HepG2 (cell line): Measurements from ENCODE around the gene VAV2. TPM values are rescaled to one million over a fixed set of nuclear protein-coding genes. Genes with fewer than 3 reads are reported as not detected.

Experiments
- DNMT1 ChIP-seq: sonication (generic); formaldehyde crosslinking; IDR thresholded peaks from 2 replicates; pipeline ENCODE4 v1.5.1; 2020; ENCODE audit warnings: mild to moderate bottlenecking, missing genetic modification reagents
- ERF ChIP-seq: IDR thresholded peaks from 2 replicates; pipeline ENCODE4 v1.6.1; 2018; ENCODE audit warnings: missing biosample characterization, missing genetic modification reagents
- NFKB2 ChIP-seq: sonication (generic); formaldehyde crosslinking; IDR thresholded peaks from 2 replicates; pipeline ENCODE4 v1.4.0; 2020; ENCODE audit warnings: missing genetic modification reagents, borderline replicate concordance
- SALL1 ChIP-seq: sonication (generic); formaldehyde crosslinking; IDR thresholded peaks from 2 replicates; pipeline ENCODE4 v1.8.0; 2022; ENCODE audit warnings: mild to moderate bottlenecking, missing genetic modification reagents
- THAP11 ChIP-seq: IDR thresholded peaks from 2 replicates; pipeline ENCODE4 v1.6.1; 2016; ENCODE audit warnings: missing biosample characterization, missing genetic modification reagents
- ZNF354B ChIP-seq: sonication (generic); formaldehyde crosslinking; IDR thresholded peaks from 2 replicates; pipeline ENCODE4 v1.8.0; 2022; ENCODE audit warnings: mild to moderate bottlenecking, missing genetic modification reagents
- ZNF781 ChIP-seq: sonication (generic); formaldehyde crosslinking; IDR thresholded peaks from 2 replicates; pipeline ENCODE4 v1.5.1; 2020; ENCODE audit warnings: borderline replicate concordance, mild to moderate bottlenecking, missing genetic modification reagents; ENCODE audit errors: not compliant biosample characterization
- polyA plus RNA-seq, 8 experiments: library from polyadenylated mRNA; depleted of rRNA in 3 of 8; stranded (reverse) in 7 of 8; unstranded in 1 of 8; fragments of >200 nt; fragmentation: Illumina TruSeq in 4 of 8; extraction: Trizol in 4 of 8; gene quantifications; 2 replicates each; pipeline versions ENCODE4 v1.2.1 to v1.2.3, GENCODE V29; 2011 to 2016; ENCODE audit warnings: low read depth in 4 of 8, missing spikeins in 1 of 8, mixed read lengths in 1 of 8; ENCODE audit not compliant: insufficient read depth in 1 of 8
- total RNA-seq, 5 experiments: library from RNA; depleted of rRNA; stranded (reverse); fragments of >200 nt; fragmentation: Illumina TruSeq; extraction: Trizol; gene quantifications; 2 replicates each; pipeline ENCODE4 v1.2.3, GENCODE V29; 2016; ENCODE audit warnings: low read depth in 1 of 5
- TF ChIP-seq, protein P1 (sequence below): sonication (generic); formaldehyde crosslinking; conservative IDR thresholded peaks from 2 replicates; pipeline ENCODE4 v1.4.0; 2020; ENCODE audit warnings: mild to moderate bottlenecking, missing genetic modification reagents, moderate library complexity
- TF ChIP-seq, protein P2 (sequence below): sonication (generic); formaldehyde crosslinking; IDR thresholded peaks from 2 replicates; pipeline ENCODE4 v1.5.1; 2020; ENCODE audit warnings: mild to moderate bottlenecking, missing genetic modification reagents, moderate library complexity
- TF ChIP-seq, protein P3 (sequence below): sonication (generic); IDR thresholded peaks from 2 replicates; pipeline ENCODE4 v1.6.1; 2016; ENCODE audit warnings: low read depth, borderline replicate concordance

The VAV2 gene
- total and polyA plus RNA-seq, 2 of the 13 experiments (the other 11 are each of a cell fraction or from before 2014, with no cell fraction given), result 22.5 to 22.9 TPM

DNA sequence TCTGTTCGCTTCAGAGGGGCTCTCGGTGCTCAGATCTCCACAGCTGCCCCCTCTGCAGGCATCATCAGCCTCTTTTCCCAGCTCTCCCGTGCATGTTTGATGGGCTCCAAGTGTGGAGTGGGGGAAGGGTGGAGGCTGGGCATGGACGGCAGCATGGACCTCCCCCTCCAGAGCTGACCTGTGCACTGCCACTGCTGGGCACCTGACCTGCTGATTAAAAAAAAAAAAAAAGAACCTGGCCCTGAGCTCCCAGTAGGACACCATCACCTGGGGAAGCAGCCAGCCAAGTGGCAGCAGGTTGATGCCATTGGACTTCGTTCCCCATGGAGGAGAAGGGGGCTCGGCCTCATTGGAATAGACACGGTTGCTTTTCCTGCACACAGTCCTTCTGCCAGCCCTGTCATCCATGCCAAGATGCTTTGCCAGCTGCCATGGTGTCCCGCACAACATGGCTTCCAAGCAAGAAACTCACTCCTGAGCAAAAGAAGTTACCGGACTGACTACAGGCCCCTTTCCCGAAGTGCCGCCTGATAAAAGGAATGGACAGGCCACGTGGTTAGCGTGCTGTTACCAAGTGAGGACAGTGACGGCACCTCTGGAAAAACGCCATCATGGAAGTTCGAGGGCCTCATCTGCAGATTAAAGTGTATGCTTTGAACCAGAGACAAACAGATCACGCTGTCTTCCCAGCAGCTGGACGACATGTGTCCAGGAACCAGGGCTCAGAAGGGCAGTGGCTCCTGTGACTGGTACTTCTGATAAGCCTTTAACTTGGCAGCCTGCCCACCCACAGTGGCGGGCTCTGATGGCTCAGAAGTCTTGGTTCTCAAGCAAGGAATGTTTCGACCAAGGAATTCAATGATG, 18.4 kb upstream of the VAV2 start (continued):
- TF ChIP-seq ZNF354B (CRISPR knock-in tag) (no peak), THAP11 (0 out of 2 replicates have a peak, but pooled peaks have one; percentile 18), NFKB2 (CRISPR knock-in tag) (0 out of 2 replicates have a peak, but pooled peaks have one; percentile 26), ERF (0 out of 2 replicates have a peak, but pooled peaks have one; percentile 23), DNMT1 (CRISPR knock-in tag) (no peak), SALL1 (peak; percentile 38), ZNF781 (CRISPR knock-in tag) (peak; percentile 38)
- TF ChIP-seq, protein P1, sequence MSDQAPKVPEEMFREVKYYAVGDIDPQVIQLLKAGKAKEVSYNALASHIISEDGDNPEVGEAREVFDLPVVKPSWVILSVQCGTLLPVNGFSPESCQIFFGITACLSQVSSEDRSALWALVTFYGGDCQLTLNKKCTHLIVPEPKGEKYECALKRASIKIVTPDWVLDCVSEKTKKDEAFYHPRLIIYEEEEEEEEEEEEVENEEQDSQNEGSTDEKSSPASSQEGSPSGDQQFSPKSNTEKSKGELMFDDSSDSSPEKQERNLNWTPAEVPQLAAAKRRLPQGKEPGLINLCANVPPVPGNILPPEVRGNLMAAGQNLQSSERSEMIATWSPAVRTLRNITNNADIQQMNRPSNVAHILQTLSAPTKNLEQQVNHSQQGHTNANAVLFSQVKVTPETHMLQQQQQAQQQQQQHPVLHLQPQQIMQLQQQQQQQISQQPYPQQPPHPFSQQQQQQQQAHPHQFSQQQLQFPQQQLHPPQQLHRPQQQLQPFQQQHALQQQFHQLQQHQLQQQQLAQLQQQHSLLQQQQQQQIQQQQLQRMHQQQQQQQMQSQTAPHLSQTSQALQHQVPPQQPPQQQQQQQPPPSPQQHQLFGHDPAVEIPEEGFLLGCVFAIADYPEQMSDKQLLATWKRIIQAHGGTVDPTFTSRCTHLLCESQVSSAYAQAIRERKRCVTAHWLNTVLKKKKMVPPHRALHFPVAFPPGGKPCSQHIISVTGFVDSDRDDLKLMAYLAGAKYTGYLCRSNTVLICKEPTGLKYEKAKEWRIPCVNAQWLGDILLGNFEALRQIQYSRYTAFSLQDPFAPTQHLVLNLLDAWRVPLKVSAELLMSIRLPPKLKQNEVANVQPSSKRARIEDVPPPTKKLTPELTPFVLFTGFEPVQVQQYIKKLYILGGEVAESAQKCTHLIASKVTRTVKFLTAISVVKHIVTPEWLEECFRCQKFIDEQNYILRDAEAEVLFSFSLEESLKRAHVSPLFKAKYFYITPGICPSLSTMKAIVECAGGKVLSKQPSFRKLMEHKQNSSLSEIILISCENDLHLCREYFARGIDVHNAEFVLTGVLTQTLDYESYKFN, result 0 out of 2 replicates have a peak, but pooled peaks have one; percentile 18
- TF ChIP-seq, protein P2, sequence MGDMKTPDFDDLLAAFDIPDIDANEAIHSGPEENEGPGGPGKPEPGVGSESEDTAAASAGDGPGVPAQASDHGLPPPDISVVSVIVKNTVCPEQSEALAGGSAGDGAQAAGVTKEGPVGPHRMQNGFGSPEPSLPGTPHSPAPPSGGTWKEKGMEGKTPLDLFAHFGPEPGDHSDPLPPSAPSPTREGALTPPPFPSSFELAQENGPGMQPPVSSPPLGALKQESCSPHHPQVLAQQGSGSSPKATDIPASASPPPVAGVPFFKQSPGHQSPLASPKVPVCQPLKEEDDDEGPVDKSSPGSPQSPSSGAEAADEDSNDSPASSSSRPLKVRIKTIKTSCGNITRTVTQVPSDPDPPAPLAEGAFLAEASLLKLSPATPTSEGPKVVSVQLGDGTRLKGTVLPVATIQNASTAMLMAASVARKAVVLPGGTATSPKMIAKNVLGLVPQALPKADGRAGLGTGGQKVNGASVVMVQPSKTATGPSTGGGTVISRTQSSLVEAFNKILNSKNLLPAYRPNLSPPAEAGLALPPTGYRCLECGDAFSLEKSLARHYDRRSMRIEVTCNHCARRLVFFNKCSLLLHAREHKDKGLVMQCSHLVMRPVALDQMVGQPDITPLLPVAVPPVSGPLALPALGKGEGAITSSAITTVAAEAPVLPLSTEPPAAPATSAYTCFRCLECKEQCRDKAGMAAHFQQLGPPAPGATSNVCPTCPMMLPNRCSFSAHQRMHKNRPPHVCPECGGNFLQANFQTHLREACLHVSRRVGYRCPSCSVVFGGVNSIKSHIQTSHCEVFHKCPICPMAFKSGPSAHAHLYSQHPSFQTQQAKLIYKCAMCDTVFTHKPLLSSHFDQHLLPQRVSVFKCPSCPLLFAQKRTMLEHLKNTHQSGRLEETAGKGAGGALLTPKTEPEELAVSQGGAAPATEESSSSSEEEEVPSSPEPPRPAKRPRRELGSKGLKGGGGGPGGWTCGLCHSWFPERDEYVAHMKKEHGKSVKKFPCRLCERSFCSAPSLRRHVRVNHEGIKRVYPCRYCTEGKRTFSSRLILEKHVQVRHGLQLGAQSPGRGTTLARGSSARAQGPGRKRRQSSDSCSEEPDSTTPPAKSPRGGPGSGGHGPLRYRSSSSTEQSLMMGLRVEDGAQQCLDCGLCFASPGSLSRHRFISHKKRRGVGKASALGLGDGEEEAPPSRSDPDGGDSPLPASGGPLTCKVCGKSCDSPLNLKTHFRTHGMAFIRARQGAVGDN, result peak; percentile 66
- TF ChIP-seq, protein P3, sequence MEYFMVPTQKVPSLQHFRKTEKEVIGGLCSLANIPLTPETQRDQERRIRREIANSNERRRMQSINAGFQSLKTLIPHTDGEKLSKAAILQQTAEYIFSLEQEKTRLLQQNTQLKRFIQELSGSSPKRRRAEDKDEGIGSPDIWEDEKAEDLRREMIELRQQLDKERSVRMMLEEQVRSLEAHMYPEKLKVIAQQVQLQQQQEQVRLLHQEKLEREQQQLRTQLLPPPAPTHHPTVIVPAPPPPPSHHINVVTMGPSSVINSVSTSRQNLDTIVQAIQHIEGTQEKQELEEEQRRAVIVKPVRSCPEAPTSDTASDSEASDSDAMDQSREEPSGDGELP, result peak; percentile 47; the same call in 1 of the 2 replicates
